G401 (cell line): Measurements from ENCODE around the gene DAAM2. TPM values are rescaled to one million over a fixed set of nuclear protein-coding genes. Genes with fewer than 3 reads are reported as not detected.

Experiments
- total RNA-seq: library from RNA; depleted of rRNA; stranded (reverse); fragments of >200 nt; shearing (Covaris generic); gene quantifications from 2 replicates; pipeline ENCODE4 v1.2.3, GENCODE V29; 2014; rRNA removed

Gene DAAM2
- total RNA-seq, 1 experiment from 2014 or later = 1.1 TPM

Other genes starting within 250 kb of the DAAM2 start
- 0.20 and 0.62 TPM in 2 replicates for gene KIF6, start 67.0 kb upstream of the DAAM2 start, total RNA-seq
- 1.3 and 12.0 TPM in 2 replicates for gene MOCS1, start 142.1 kb downstream of the DAAM2 start, total RNA-seq